ENCODE results near the gene FBXL16.

FBXL16 gene

DNA sequence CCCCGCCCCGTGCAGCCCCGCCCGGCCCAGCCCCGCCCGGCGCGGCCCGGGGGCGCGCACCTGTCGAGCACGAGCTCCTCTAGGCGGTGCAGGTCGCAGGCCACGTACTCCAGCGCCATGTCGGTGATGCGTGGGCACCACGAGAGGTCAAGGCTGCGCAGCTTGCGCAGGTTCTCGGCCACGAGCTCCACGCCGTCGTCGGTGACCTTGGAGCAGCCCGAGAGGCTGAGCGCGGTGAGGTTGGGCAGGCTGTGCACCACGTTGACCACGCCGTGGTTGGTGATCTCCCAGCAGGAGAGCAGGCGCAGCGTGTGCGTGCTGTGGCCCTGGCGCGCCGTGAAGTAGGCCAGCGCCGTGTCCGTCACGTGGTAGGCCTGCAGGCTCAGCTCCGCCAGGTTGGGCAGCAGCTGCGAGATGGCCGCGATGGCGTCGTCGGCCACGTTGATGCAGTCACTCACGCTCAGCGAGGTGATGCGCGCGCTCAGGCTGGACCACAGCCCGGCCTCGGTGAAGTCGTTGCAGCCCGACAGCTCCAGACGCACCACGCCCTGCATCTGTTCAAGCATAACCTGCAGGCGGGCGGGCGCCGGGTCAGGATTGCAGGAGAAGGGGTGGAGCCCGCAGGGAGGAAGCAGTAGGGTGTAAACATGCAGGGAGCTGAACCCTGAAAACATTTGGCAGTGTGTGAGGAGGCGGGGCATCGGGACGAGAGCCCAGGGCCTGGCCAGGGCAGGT, 10.1 kb downstream of the FBXL16 start (continued):
- TF ChIP-seq SETDB1 (IDR thresholded peaks at IDR 0.05; ENCODE audit: insufficient read length, low read length) (no peak), OSR2 (tag by site-specific recombination; IDR thresholded peaks at IDR 0.05) (no peak), ZNF138 (tag by site-specific recombination; IDR thresholded peaks at IDR 0.05; ENCODE audit: borderline replicate concordance) (no peak), ZNF146 (tag by site-specific recombination; IDR thresholded peaks at IDR 0.05) (no peak), ZNF202 (tag by site-specific recombination; IDR thresholded peaks at IDR 0.05; ENCODE audit: borderline replicate concordance) (no peak), ZXDB (tag by site-specific recombination; IDR thresholded peaks at IDR 0.05) (0 out of 2 replicates have a peak, but pooled peaks have one; percentile 39), REST (tag by site-specific recombination; IDR thresholded peaks at IDR 0.05) (no peak), YY2 (tag by site-specific recombination; IDR thresholded peaks at IDR 0.05) (peak; percentile 77; the same call in 1 of the 2 replicates), ZNF416 (tag by site-specific recombination; IDR thresholded peaks at IDR 0.05) (no peak), ZNF623 (tag by site-specific recombination; IDR thresholded peaks at IDR 0.05) (no peak), ZNF776 (tag by site-specific recombination; IDR thresholded peaks at IDR 0.05; ENCODE audit: borderline replicate concordance) (no peak), KLF1 (tag by site-specific recombination; IDR thresholded peaks at IDR 0.05) (peak; percentile 99), KLF9 (tag by site-specific recombination; IDR thresholded peaks at IDR 0.05; ENCODE audit: low read depth) (peak; percentile 18; the same call in 1 of the 2 replicates), HOXC10 (CRISPR knock-in tag; IDR thresholded peaks at IDR 0.05) (no peak), RBAK (tag by site-specific recombination; IDR thresholded peaks at IDR 0.05) (no peak), KLF7 (tag by site-specific recombination; IDR thresholded peaks at IDR 0.05; ENCODE audit: borderline replicate concordance) (no peak; the same call in 1 of the 2 replicates), GLI2 (tag by site-specific recombination; IDR thresholded peaks at IDR 0.05; ENCODE audit: borderline replicate concordance, low read depth) (no peak), ZNF2 (tag by site-specific recombination; IDR thresholded peaks at IDR 0.05) (peak; percentile 55; the same call in 1 of the 2 replicates), ZNF449 (tag by site-specific recombination; IDR thresholded peaks at IDR 0.05) (peak; percentile 87), ZNF26 (tag by site-specific recombination; IDR thresholded peaks at IDR 0.05) (no peak)
- TF ChIP-seq, protein P1, sequence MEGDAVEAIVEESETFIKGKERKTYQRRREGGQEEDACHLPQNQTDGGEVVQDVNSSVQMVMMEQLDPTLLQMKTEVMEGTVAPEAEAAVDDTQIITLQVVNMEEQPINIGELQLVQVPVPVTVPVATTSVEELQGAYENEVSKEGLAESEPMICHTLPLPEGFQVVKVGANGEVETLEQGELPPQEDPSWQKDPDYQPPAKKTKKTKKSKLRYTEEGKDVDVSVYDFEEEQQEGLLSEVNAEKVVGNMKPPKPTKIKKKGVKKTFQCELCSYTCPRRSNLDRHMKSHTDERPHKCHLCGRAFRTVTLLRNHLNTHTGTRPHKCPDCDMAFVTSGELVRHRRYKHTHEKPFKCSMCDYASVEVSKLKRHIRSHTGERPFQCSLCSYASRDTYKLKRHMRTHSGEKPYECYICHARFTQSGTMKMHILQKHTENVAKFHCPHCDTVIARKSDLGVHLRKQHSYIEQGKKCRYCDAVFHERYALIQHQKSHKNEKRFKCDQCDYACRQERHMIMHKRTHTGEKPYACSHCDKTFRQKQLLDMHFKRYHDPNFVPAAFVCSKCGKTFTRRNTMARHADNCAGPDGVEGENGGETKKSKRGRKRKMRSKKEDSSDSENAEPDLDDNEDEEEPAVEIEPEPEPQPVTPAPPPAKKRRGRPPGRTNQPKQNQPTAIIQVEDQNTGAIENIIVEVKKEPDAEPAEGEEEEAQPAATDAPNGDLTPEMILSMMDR (tag by site-specific recombination; IDR thresholded peaks at IDR 0.05): no peak
- TF ChIP-seq, protein P2, sequence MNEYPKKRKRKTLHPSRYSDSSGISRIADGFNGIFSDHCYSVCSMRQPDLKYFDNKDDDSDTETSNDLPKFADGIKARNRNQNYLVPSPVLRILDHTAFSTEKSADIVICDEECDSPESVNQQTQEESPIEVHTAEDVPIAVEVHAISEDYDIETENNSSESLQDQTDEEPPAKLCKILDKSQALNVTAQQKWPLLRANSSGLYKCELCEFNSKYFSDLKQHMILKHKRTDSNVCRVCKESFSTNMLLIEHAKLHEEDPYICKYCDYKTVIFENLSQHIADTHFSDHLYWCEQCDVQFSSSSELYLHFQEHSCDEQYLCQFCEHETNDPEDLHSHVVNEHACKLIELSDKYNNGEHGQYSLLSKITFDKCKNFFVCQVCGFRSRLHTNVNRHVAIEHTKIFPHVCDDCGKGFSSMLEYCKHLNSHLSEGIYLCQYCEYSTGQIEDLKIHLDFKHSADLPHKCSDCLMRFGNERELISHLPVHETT (tag by site-specific recombination; IDR thresholded peaks at IDR 0.05): no peak
- TF ChIP-seq, protein P3, sequence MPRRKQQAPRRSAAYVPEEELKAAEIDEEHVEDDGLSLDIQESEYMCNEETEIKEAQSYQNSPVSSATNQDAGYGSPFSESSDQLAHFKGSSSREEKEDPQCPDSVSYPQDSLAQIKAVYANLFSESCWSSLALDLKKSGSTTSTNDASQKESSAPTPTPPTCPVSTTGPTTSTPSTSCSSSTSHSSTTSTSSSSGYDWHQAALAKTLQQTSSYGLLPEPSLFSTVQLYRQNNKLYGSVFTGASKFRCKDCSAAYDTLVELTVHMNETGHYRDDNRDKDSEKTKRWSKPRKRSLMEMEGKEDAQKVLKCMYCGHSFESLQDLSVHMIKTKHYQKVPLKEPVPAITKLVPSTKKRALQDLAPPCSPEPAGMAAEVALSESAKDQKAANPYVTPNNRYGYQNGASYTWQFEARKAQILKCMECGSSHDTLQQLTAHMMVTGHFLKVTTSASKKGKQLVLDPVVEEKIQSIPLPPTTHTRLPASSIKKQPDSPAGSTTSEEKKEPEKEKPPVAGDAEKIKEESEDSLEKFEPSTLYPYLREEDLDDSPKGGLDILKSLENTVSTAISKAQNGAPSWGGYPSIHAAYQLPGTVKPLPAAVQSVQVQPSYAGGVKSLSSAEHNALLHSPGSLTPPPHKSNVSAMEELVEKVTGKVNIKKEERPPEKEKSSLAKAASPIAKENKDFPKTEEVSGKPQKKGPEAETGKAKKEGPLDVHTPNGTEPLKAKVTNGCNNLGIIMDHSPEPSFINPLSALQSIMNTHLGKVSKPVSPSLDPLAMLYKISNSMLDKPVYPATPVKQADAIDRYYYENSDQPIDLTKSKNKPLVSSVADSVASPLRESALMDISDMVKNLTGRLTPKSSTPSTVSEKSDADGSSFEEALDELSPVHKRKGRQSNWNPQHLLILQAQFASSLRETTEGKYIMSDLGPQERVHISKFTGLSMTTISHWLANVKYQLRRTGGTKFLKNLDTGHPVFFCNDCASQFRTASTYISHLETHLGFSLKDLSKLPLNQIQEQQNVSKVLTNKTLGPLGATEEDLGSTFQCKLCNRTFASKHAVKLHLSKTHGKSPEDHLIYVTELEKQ (tag by site-specific recombination; IDR thresholded peaks at IDR 0.05; ENCODE audit: borderline replicate concordance): no peak
- TF ChIP-seq, protein P4, sequence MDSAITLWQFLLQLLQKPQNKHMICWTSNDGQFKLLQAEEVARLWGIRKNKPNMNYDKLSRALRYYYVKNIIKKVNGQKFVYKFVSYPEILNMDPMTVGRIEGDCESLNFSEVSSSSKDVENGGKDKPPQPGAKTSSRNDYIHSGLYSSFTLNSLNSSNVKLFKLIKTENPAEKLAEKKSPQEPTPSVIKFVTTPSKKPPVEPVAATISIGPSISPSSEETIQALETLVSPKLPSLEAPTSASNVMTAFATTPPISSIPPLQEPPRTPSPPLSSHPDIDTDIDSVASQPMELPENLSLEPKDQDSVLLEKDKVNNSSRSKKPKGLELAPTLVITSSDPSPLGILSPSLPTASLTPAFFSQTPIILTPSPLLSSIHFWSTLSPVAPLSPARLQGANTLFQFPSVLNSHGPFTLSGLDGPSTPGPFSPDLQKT (IDR thresholded peaks at IDR 0.05; ENCODE audit: borderline replicate concordance, low read depth, low read length): no peak

Data from HEK293 (cell line).